ENCODE data around the gene SPECC1. TPM values are rescaled to one million over a fixed set of nuclear protein-coding genes. Genes with fewer than 3 reads are reported as not detected.

SPECC1 gene
- total RNA-seq, 1 donor from 2014 or later = 26.9 TPM

DNA sequence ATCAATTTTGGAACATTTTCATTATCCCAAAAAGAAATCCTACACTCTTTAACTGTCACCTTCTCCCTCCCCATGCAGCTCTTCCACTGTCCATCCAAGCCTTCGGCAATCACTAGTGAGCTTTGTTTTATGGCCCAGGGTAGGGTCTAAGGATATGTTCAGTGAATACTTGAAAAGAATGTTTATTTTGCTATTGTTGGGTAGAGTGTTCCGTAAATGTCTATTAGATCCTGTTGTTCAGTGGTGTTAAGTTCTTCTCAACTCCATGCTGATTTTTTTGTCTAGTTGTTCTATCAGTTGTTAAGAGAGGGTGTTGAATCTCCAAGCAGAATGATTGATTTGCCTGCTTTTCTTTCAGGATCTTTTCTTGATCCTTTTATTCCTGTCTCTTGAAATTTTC, 29.9 kb downstream of the SPECC1 start:
- no peaks in the 10 kb centered on the region for H3K9me3 ChIP-seq
- no peak overlapping the region for H3K4me3 ChIP-seq
- TF ChIP-seq, protein P1, sequence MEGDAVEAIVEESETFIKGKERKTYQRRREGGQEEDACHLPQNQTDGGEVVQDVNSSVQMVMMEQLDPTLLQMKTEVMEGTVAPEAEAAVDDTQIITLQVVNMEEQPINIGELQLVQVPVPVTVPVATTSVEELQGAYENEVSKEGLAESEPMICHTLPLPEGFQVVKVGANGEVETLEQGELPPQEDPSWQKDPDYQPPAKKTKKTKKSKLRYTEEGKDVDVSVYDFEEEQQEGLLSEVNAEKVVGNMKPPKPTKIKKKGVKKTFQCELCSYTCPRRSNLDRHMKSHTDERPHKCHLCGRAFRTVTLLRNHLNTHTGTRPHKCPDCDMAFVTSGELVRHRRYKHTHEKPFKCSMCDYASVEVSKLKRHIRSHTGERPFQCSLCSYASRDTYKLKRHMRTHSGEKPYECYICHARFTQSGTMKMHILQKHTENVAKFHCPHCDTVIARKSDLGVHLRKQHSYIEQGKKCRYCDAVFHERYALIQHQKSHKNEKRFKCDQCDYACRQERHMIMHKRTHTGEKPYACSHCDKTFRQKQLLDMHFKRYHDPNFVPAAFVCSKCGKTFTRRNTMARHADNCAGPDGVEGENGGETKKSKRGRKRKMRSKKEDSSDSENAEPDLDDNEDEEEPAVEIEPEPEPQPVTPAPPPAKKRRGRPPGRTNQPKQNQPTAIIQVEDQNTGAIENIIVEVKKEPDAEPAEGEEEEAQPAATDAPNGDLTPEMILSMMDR (IDR thresholded peaks at IDR 0.05) = no peak
- no peak overlapping the region for H3K27ac ChIP-seq
- no peaks in the 10 kb centered on the region for H3K36me3 ChIP-seq
- no peak for DNase-seq
- intact Hi-C loops (cut with DNase I) = no loop called here
- ATAC-seq = no peak
- H3K27me3 ChIP-seq (ENCODE audit: low read depth) = no peaks in the 10 kb centered on the region
- no peaks in the 10 kb centered on the region for H3K4me1 ChIP-seq

DNA sequence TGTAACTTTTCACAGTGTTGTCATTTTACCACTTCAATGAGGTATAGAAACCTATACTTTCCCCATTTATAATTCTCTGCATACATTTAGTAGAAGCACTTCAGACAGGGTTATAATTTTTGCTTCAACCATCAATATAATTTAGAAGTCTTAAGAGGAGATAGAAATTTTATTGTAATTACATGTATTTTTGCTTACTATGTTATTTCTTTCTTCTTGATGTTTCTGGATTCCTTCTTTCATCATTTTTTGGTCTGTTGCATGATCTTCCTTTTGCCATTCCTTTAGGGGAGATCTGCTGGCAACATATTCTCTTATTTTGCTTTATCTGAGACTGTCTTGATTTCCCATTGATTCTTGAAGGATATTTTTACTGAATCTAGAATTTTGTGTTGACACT, 31.1 kb downstream of the SPECC1 start:
- no peak overlapping the region for H3K4me3 ChIP-seq
- no peak overlapping the region for H3K27ac ChIP-seq
- H3K4me1 ChIP-seq = no peaks in the 10 kb centered on the region
- H3K27me3 ChIP-seq (ENCODE audit: low read depth) = no peaks in the 10 kb centered on the region
- H3K36me3 ChIP-seq = no peaks in the 10 kb centered on the region
- no peaks in the 10 kb centered on the region for H3K9me3 ChIP-seq
- TF ChIP-seq, protein P1 (IDR thresholded peaks at IDR 0.05) = no peak
- ATAC-seq (no peak), DNase-seq (no peak)
- intact Hi-C loops (cut with DNase I) = no loop called here

- TF ChIP-seq, protein P1 (IDR thresholded peaks at IDR 0.05) = no peak
- DNase-seq = no peak
- intact Hi-C loops (cut with DNase I) = no loop called here
- H3K36me3 ChIP-seq = no peaks in the 10 kb centered on the region
- H3K27me3 ChIP-seq (ENCODE audit: low read depth) = no peaks in the 10 kb centered on the region
- no peak overlapping the region for H3K27ac ChIP-seq
- ATAC-seq = no peak
- no peaks in the 10 kb centered on the region for H3K9me3 ChIP-seq
- no peak overlapping the region for H3K4me3 ChIP-seq
- H3K4me1 ChIP-seq = no peaks in the 10 kb centered on the region
Observed at GRCh38 chr17:20043021-20043420, 33.9 kb downstream of the SPECC1 start.

- Histone ChIP-seq H3K27ac (no peak overlapping the region), H3K4me1 (no peaks in the 10 kb centered on the region), H3K36me3 (no peaks in the 10 kb centered on the region), H3K27me3 (ENCODE audit: low read depth) (no peaks in the 10 kb centered on the region), H3K9me3 (no peaks in the 10 kb centered on the region), H3K4me3 (no peak overlapping the region)
- TF ChIP-seq, protein P1 (IDR thresholded peaks at IDR 0.05) = no peak
- intact Hi-C loops (cut with DNase I) = no loop called here
- DNase-seq (no peak), ATAC-seq (no peak)
Observed at GRCh38 chr17:20045476-20045875, 36.3 kb downstream of the SPECC1 start.

GRCh38 chr17:20046629-20047028, 37.5 kb downstream of the SPECC1 start:
- Histone ChIP-seq H3K27ac (no peak overlapping the region), H3K27me3 (ENCODE audit: low read depth) (no peaks in the 10 kb centered on the region), H3K4me1 (no peaks in the 10 kb centered on the region), H3K4me3 (no peak overlapping the region), H3K9me3 (no peaks in the 10 kb centered on the region), H3K36me3 (no peaks in the 10 kb centered on the region)
- TF ChIP-seq, protein P1 (IDR thresholded peaks at IDR 0.05) = no peak
- DNase-seq (no peak), ATAC-seq (peak in 1 of 2 donors; percentile 38)
- intact Hi-C loops (cut with DNase I) = no loop called here

GRCh38 chr17:20051624-20052023, 42.5 kb downstream of the SPECC1 start:
- DNase-seq (no peak), ATAC-seq (no peak)
- TF ChIP-seq, protein P1 (IDR thresholded peaks at IDR 0.05) = no peak
- Histone ChIP-seq H3K36me3 (no peaks in the 10 kb centered on the region), H3K9me3 (no peaks in the 10 kb centered on the region), H3K4me1 (no peaks in the 10 kb centered on the region), H3K4me3 (no peak overlapping the region), H3K27ac (no peak overlapping the region), H3K27me3 (ENCODE audit: low read depth) (no peaks in the 10 kb centered on the region)
- intact Hi-C loops (cut with DNase I) = no loop called here

Data from lower lobe of right lung (tissue), 2 donors.